ENCODE measurements around the gene ALDH9A1. TPM values are rescaled to one million over a fixed set of nuclear protein-coding genes. Genes with fewer than 3 reads are reported as not detected.

The ALDH9A1 gene
- total RNA-seq, 2 experiments from 2014 or later: 34.1 to 43.2 TPM

- ChIA-PET POLR2A (interaction anchor here (0.5 to 1.6 kb wide), 5 partner anchors 14 to 1205 kb away, joined by 3 to 7 read pairs (median 4); partner anchors contain the start of genes ALDH9A1 and TMCO1), CTCF (interaction anchor here (1.1 to 1.9 kb wide), 3 partner anchors 30 to 68 kb away, joined by 3 to 10 read pairs (median 9); partner anchors contain the start of gene ALDH9A1)
- Mint-ChIP-seq H3K4me1 (ENCODE audit: low read depth) (peaks cover 15% of the 10 kb centered on the region), H3K9me3 (no peaks in the 10 kb centered on the region), H3K36me3 (no peaks in the 10 kb centered on the region), H3K27me3 (no peaks in the 10 kb centered on the region), H3K27ac (no peak overlapping the region), H3K4me3 (no peak overlapping the region)
- intact Hi-C loops (cut with micrococcal nuclease): loop anchor here (1.0 to 2.0 kb wide), 5 partner anchors 15 to 199 kb away; no protein-coding TSS in a partner anchor
- DNase-seq: no peak
Measured at GRCh38 chr1:165629848-165630628, 68.3 kb downstream of the ALDH9A1 start.

- H3K27ac Mint-ChIP-seq: no peak overlapping the region
- ChIA-PET POLR2A (no interaction called here), CTCF (no interaction called here)
- no peaks in the 10 kb centered on the region for H3K36me3 Mint-ChIP-seq
- H3K4me3 Mint-ChIP-seq: no peak overlapping the region
- no peaks in the 10 kb centered on the region for H3K9me3 Mint-ChIP-seq
- intact Hi-C loops (cut with micrococcal nuclease): no loop called here
- H3K27me3 Mint-ChIP-seq: peaks cover 3% of the 10 kb centered on the region
- H3K4me1 Mint-ChIP-seq (ENCODE audit: low read depth): peaks cover 11% of the 10 kb centered on the region
- no peak for DNase-seq
Measured at GRCh38 chr1:165629151-165629550, 69.2 kb downstream of the ALDH9A1 start.

GRCh38 chr1:165628147-165628822, 70.1 kb downstream of the ALDH9A1 start:
- Mint-ChIP-seq H3K27ac (no peak overlapping the region), H3K9me3 (no peaks in the 10 kb centered on the region), H3K4me3 (no peak overlapping the region), H3K36me3 (no peaks in the 10 kb centered on the region), H3K27me3 (peaks cover 4% of the 10 kb centered on the region), H3K4me1 (ENCODE audit: low read depth) (peaks cover 4% of the 10 kb centered on the region)
- ChIA-PET CTCF (no interaction called here), POLR2A (no interaction called here)
- intact Hi-C loops (cut with micrococcal nuclease): no loop called here
- DNase-seq: no peak

- ChIA-PET CTCF (no interaction called here), POLR2A (no interaction called here)
- no peak overlapping the region for H3K4me3 Mint-ChIP-seq
- no peaks in the 10 kb centered on the region for H3K36me3 Mint-ChIP-seq
- no peak overlapping the region for H3K27ac Mint-ChIP-seq
- H3K27me3 Mint-ChIP-seq: peaks cover 10% of the 10 kb centered on the region
- DNase-seq: no peak
- H3K4me1 Mint-ChIP-seq (ENCODE audit: low read depth): no peaks in the 10 kb centered on the region
- H3K9me3 Mint-ChIP-seq: no peaks in the 10 kb centered on the region
- intact Hi-C loops (cut with micrococcal nuclease): no loop called here
Measured at GRCh38 chr1:165624441-165624840, 73.9 kb downstream of the ALDH9A1 start.

- no peaks in the 10 kb centered on the region for H3K4me1 Mint-ChIP-seq (ENCODE audit: low read depth)
- no peaks in the 10 kb centered on the region for H3K9me3 Mint-ChIP-seq
- H3K4me3 Mint-ChIP-seq: no peak overlapping the region
- ChIA-PET CTCF (interaction anchor here (0.6 to 1.0 kb wide), 2 partner anchors 23 to 28 kb away, joined by 3 read pairs; no protein-coding TSS in a partner anchor), POLR2A (interaction anchor here (0.7 kb wide), 1 partner anchor 110 kb away, joined by 5 read pairs; no protein-coding TSS in a partner anchor)
- H3K36me3 Mint-ChIP-seq: no peaks in the 10 kb centered on the region
- peaks cover 10% of the 10 kb centered on the region for H3K27me3 Mint-ChIP-seq
- no peak for DNase-seq
- intact Hi-C loops (cut with micrococcal nuclease): no loop called here
- no peak overlapping the region for H3K27ac Mint-ChIP-seq
Measured at GRCh38 chr1:165623624-165624023, 74.7 kb downstream of the ALDH9A1 start.

- no peaks in the 10 kb centered on the region for H3K4me1 Mint-ChIP-seq (ENCODE audit: low read depth)
- no peaks in the 10 kb centered on the region for H3K36me3 Mint-ChIP-seq
- H3K27me3 Mint-ChIP-seq: peaks cover 21% of the 10 kb centered on the region
- DNase-seq: no peak
- H3K9me3 Mint-ChIP-seq: no peaks in the 10 kb centered on the region
- H3K4me3 Mint-ChIP-seq: no peak overlapping the region
- CTCF ChIA-PET: interaction anchor here (0.7 to 0.8 kb wide), 2 partner anchors 18 to 281 kb away, joined by 3 read pairs; no protein-coding TSS in a partner anchor
- intact Hi-C loops (cut with micrococcal nuclease): no loop called here
- no peak overlapping the region for H3K27ac Mint-ChIP-seq
- POLR2A ChIA-PET: no interaction called here
Measured at GRCh38 chr1:165619647-165620151, 78.7 kb downstream of the ALDH9A1 start.

GRCh38 chr1:165616987-165617546, 81.3 kb downstream of the ALDH9A1 start:
- POLR2A ChIA-PET: interaction anchor here (1.2 kb wide), 1 partner anchor 14 kb away, joined by 3 read pairs; the partner anchor contains the start of gene MGST3

GRCh38 chr1:165616054-165616612, 82.2 kb downstream of the ALDH9A1 start:
- peaks cover 10% of the 10 kb centered on the region for H3K9me3 Mint-ChIP-seq
- POLR2A ChIA-PET: interaction anchor here (1.2 kb wide), 1 partner anchor 14 kb away, joined by 3 read pairs; the partner anchor contains the start of gene MGST3

More at GRCh38 chr1:165616987-165617546, 81.3 kb downstream of the ALDH9A1 start:
- CTCF ChIA-PET: interaction anchor here (0.7 to 1.3 kb wide), 2 partner anchors 16 to 225 kb away, joined by 3 to 4 read pairs; no protein-coding TSS in a partner anchor
- peaks cover 4% of the 10 kb centered on the region for H3K36me3 Mint-ChIP-seq
- intact Hi-C loops (cut with micrococcal nuclease): no loop called here
- H3K9me3 Mint-ChIP-seq: peaks cover 10% of the 10 kb centered on the region
- no peak overlapping the region for H3K4me3 Mint-ChIP-seq
- H3K4me1 Mint-ChIP-seq (ENCODE audit: low read depth): no peaks in the 10 kb centered on the region
- DNase-seq: no peak
- H3K27me3 Mint-ChIP-seq: peaks cover 22% of the 10 kb centered on the region
- H3K27ac Mint-ChIP-seq: no peak overlapping the region

More at GRCh38 chr1:165616054-165616612, 82.2 kb downstream of the ALDH9A1 start:
- Mint-ChIP-seq H3K27ac (no peak overlapping the region), H3K4me1 (ENCODE audit: low read depth) (no peaks in the 10 kb centered on the region), H3K36me3 (peaks cover 4% of the 10 kb centered on the region), H3K27me3 (peaks cover 25% of the 10 kb centered on the region), H3K4me3 (no peak overlapping the region)
- no peak for DNase-seq
- CTCF ChIA-PET: interaction anchor here (1.3 kb wide), 1 partner anchor 15 kb away, joined by 4 read pairs; no protein-coding TSS in a partner anchor
- intact Hi-C loops (cut with micrococcal nuclease): no loop called here

Other genes starting within 250 kb of the ALDH9A1 start
- not detected for gene LRRC52, start 154.6 kb downstream of the ALDH9A1 start, total RNA-seq
- 10 to 100 TPM; 53.3 to 56.6 TPM for gene MGST3, start 67.3 kb downstream of the ALDH9A1 start, total RNA-seq
- gene TMCO1, start 70.3 kb upstream of the ALDH9A1 start, total RNA-seq: 10 to 100 TPM; 73.2 to 76.7 TPM
- gene UCK2, start 129.1 kb upstream of the ALDH9A1 start, total RNA-seq: 10 to 100 TPM; 60.1 to 61.8 TPM